GM18907 (cell line): ENCODE data around the gene HFM1.
"Not testable (repeated sequence)": the region's sequence is repeated elsewhere in the genome, so short reads cannot be mapped to it uniquely, and the experiment has no call there.

Experiments
- ATAC-seq: cut with Tn5 transposase; IDR thresholded peaks from one replicate; pipeline ENCODE4 v1.9.1; 2021; ENCODE audit warnings: mild to moderate bottlenecking, moderate library complexity; ENCODE audit not compliant: unreplicated experiment

Gene HFM1, protein sequence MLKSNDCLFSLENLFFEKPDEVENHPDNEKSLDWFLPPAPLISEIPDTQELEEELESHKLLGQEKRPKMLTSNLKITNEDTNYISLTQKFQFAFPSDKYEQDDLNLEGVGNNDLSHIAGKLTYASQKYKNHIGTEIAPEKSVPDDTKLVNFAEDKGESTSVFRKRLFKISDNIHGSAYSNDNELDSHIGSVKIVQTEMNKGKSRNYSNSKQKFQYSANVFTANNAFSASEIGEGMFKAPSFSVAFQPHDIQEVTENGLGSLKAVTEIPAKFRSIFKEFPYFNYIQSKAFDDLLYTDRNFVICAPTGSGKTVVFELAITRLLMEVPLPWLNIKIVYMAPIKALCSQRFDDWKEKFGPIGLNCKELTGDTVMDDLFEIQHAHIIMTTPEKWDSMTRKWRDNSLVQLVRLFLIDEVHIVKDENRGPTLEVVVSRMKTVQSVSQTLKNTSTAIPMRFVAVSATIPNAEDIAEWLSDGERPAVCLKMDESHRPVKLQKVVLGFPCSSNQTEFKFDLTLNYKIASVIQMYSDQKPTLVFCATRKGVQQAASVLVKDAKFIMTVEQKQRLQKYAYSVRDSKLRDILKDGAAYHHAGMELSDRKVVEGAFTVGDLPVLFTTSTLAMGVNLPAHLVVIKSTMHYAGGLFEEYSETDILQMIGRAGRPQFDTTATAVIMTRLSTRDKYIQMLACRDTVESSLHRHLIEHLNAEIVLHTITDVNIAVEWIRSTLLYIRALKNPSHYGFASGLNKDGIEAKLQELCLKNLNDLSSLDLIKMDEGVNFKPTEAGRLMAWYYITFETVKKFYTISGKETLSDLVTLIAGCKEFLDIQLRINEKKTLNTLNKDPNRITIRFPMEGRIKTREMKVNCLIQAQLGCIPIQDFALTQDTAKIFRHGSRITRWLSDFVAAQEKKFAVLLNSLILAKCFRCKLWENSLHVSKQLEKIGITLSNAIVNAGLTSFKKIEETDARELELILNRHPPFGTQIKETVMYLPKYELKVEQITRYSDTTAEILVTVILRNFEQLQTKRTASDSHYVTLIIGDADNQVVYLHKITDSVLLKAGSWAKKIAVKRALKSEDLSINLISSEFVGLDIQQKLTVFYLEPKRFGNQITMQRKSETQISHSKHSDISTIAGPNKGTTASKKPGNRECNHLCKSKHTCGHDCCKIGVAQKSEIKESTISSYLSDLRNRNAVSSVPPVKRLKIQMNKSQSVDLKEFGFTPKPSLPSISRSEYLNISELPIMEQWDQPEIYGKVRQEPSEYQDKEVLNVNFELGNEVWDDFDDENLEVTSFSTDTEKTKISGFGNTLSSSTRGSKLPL (N-terminal part only)

GRCh38 chr1:91404151-91405012 lies at the start of gene HFM1:
Gene HFM1 (minus strand): TSS chr1:91404837. CDS start chr1:91401082, 3,755 bp downstream.
- peak; percentile 94 for ATAC-seq

DNA sequence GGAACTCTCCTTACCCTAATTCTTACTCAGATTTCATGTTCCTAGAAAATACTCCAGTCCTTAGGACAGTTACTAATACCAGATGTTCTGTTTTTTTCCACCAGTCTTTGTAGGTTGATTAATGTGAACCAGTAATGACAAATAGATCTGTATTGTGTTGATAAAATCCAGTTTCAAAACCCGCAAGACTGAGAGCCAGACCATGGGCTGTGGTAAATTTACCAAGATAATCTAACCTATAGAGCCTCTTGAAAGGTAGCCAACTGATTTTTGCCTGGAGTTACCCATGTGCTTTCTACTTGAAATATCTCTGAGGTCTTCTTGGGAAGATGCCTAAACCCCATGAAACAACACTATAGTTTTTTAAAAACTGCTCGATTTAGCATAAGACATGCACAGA lies 49.5 kb upstream of the HFM1 start:
- ATAC-seq: no peak

DNA sequence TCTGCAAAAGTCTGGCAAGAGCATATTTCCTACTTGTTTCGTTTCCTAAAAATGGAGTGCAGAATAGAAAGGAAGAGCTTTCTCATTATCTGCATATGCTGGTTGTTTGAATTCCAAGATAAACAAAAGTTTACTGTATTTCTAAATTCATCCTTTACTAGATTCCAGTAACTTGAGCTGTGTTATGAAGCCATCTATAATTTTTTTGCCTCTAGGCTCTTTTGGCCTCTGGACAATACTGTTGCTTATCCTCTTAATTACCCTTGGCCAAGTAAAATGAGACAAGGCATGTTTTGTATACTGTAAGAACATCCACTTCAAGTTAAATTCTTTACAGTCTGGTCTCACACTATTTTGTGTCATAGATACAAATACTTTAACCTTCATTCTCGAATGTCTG lies 45.6 kb upstream of the HFM1 start:
- ATAC-seq: no peak

- not testable (repeated sequence) for ATAC-seq
Observed at GRCh38 chr1:91447782-91448181, 43.1 kb upstream of the HFM1 start.

DNA sequence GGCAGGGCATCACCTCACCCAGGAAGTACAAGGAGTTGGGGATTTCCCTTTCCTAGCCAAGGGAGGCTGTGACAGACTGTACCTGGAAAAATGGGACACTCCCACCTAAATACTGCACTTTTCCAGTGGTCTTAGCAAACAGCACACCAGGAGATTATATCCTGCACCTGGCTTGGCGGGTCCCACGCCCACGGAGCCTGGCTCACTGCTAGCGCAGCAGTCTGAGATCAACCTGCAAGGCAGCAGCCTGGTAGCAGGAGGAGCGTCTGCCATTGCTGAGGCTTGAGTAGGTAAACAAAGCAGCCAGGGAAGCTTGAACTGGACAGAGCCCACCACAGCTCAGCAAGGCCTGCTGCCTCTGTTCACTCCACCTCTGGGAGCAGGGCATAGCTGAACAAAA lies 37.3 kb upstream of the HFM1 start:
- not testable (repeated sequence) for ATAC-seq

GRCh38 chr1:91440847-91441246 lies 36.2 kb upstream of the HFM1 start:
- no peak for ATAC-seq

DNA sequence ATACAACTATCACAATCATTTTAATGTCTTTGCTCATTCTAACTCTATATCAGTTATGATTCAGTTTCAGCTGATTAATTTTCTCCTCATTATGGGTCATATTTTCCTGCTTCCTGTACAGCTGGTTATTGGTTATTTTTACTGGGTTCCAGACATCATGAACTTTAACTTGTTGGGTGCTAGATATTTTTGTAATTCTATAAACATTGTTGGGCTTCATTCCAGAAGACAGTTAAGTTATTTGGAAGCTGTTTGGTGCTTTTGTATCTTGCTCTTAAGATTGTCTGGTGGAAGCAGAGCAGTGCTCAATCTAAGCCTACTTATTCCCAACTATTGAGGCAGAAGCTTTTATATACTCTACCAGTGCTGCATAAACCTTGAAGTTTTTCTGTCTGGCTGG lies 34.4 kb upstream of the HFM1 start:
- no peak for ATAC-seq

- ATAC-seq: no peak
Observed at GRCh38 chr1:91428182-91428798, 23.7 kb upstream of the HFM1 start.

GRCh38 chr1:91427741-91428140 lies 23.1 kb upstream of the HFM1 start:
- no peak for ATAC-seq

- not testable (repeated sequence) for ATAC-seq
Observed at GRCh38 chr1:91422523-91422922, 17.9 kb upstream of the HFM1 start.

DNA sequence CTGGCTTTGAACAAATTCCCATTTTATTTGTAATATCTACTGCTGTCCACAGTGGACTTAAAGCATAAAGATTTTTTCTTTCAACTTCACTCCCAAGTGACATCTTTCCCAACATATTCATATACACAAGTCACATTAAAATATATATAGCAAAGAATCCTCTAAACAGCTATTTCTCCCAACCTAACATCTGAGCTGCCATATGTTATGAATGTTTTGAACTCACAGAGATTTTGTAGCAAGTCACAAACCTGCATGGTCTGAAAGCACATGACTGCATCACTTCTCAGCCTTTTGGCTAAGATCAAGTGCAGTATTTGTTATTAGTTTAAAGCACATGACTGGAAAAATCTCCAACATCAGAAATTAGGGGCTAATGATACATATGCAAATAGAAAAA lies 7.7 kb upstream of the HFM1 start:
- ATAC-seq: no peak

DNA sequence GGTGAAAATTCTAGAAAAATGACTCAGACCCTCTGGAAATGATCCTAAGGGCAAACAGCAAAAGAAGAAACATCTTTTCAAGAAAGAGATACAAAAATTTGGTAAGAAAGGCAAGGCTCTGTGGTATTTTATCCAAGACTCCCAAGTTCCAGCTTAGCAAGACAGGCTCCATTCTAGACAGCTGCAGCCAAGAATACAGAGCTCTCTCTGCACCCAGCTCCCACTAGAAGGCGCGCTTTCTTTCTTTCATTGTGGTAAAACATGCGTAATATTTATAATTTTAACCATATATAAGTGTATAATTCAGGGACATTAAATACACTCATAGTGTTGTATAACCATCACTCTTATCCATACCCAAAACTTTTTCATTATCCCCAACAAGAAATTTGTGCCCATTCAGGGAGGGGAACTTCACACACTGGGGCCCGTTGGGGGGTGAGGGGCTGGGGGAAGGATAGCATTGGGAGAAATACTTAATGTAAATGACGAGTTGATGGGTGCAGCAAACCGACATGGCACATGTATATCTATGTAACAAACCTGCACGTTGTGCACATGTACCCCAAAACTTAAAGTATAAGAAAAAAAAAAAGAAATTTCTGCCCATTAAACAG lies 2.2 kb upstream of the HFM1 start:
- no peak for ATAC-seq

GRCh38 chr1:91402023-91402422 lies 2.6 kb downstream of the HFM1 start:
- no peak for ATAC-seq

DNA sequence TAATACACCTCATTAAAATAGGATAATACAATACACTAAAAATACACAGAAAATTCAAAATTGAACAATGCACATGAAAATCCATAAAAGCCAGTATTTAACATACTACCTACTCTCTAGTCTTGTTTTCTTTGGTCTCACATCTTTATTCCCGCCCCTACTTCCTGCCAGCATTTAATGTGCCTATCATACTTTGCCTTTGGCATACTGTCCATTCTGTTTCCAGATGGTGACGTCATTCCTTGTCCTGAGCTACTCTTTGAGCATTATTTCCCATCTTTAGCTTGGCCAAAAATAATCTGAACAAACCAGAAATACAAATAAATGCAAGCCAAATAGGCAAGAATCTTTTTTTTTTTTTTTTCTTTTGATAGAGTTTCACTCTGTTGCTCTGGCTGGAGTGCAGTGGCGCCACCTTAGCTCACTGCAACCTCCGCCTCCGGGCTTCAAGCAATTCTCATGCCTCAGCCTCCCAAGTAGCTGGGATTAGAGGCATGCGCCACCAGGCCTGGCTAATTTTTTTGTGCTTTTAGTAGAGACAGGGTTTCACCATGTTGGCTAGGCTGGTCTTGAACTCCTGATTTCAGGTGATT lies 4.4 kb downstream of the HFM1 start:
- ATAC-seq: no peak

DNA sequence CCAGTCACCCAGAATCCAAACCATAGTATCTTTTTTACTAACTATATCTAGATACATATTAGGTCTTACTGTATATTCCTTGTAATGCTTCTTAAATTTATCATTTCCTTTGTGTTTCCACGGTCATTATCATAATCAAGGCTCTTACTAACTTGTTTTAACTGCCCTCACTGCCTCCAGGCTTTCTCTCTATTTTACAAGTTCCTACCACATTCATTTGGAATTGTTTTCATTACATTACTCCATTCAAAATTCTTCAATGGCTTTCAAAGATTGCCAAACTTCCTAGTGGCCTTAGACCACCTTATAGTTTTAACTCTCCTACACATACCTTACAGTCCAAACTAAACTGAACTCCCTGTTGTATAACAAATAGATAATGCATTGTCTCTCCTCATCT lies 6.3 kb downstream of the HFM1 start:
- ATAC-seq: no peak

GRCh38 chr1:91397605-91398004 lies 7.0 kb downstream of the HFM1 start:
- no peak for ATAC-seq

DNA sequence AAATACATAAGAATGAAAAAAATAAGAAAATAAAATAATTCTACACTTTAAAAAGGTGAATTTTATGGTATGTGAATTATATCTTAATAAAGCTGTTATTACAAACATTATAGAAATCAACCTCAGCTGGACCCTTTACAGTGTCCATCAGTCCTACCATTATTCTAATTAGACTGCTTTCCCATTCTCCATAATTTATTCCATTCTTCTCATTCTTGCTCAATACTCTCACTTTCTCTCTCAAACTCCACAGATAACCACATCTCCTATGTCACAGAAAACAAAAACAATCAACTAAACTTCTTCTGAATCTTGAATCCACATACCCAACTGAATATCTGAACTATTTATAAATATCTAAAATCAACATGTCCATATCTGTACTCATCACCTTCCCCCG lies 11.6 kb downstream of the HFM1 start:
- no peak for ATAC-seq

- ATAC-seq: no peak
Observed at GRCh38 chr1:91386109-91386508, 18.5 kb downstream of the HFM1 start.

DNA sequence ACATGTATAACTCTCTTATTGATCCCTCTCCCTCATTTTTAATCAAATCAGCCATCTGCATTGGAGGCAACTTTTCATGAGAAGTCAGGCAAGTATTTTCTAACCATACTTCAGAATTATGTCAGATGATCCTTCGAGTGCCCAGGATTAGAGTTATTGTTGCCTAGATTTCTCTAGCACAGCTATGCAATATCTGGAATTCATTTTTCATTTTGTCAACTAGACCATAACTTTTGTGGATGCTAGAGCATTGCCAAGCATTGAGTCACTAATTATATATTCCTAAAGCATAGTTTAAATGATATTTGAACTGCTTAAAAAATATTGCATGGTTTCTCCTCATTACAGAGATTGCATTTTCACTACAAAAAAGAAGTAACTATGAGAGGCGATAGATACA lies 21.2 kb downstream of the HFM1 start:
- no peak for ATAC-seq
